ENCODE results near the gene GBP2.

GRCh38 chr1:89171067-89171438, 45.1 kb upstream of the GBP2 start:
- no peak for TF ChIP-seq POLR2A (IDR thresholded peaks at IDR 0.05; ENCODE audit: low read depth, low read length)
- TF ChIP-seq POLR2AphosphoS5 (IDR thresholded peaks at IDR 0.05; ENCODE audit: low read depth, low read length) = no peak

Measured in GM12891 (cell line).